Loucy (cell line): ENCODE data around the gene CARD19.

Experiments
- H2AFZ ChIP-seq: fragments of 200-600 bp; sonication (generic); 2 replicates; pipeline ENCODE4 v1.6.0; 2016; ENCODE audit warnings: antibody characterized with exemption, mild to moderate bottlenecking, low read length, moderate library complexity
- H3F3A ChIP-seq: fragments of 200-600 bp; 2 replicates; pipeline ENCODE4 v1.6.0; 2016; ENCODE audit warnings: antibody characterized with exemption, low read depth, mild to moderate bottlenecking
- H3K27me3 ChIP-seq: fragments of 200-600 bp; sonication (generic); 2 replicates; pipeline ENCODE4 v1.6.1; 2014; ENCODE audit warnings: low read length, mild to moderate bottlenecking; ENCODE audit not compliant: insufficient read depth, poor library complexity, severe bottlenecking
- H3K36me3 ChIP-seq: fragments of 200-600 bp; sonication (generic); 2 replicates; pipeline ENCODE4 v1.6.1; 2016; ENCODE audit warnings: low read length; ENCODE audit not compliant: insufficient read depth
- H3K4me1 ChIP-seq: fragments of 200-600 bp; sonication (generic); 2 replicates; pipeline ENCODE4 v1.5.1; 2014; ENCODE audit warnings: low read length, mild to moderate bottlenecking; ENCODE audit not compliant: insufficient read depth, poor library complexity, severe bottlenecking
- H3K4me2 ChIP-seq: fragments of 200-600 bp; sonication (generic); 2 replicates; pipeline ENCODE4 v1.6.0; 2014; ENCODE audit warnings: antibody characterized with exemption, low read length, low read depth, mild to moderate bottlenecking; ENCODE audit not compliant: poor library complexity, severe bottlenecking
- H3K4me3 ChIP-seq: fragments of 200-600 bp; sonication (generic); 2 replicates; pipeline ENCODE4 v1.5.1; 2014; ENCODE audit warnings: low read length, mild to moderate bottlenecking, mixed read lengths; ENCODE audit not compliant: poor library complexity, severe bottlenecking
- H3K79me2 ChIP-seq: fragments of 200-600 bp; sonication (generic); 2 replicates; pipeline ENCODE4 v1.6.1; 2014; ENCODE audit warnings: low read length; ENCODE audit not compliant: insufficient read depth
- H3K9ac ChIP-seq: fragments of 200-600 bp; sonication (generic); 2 replicates; pipeline ENCODE4 v1.6.0; 2014; ENCODE audit warnings: mild to moderate bottlenecking, low read depth, low read length, moderate library complexity; ENCODE audit not compliant: poor library complexity, severe bottlenecking
- H3K9me2 ChIP-seq: fragments of 200-600 bp; sonication (generic); replicated peaks from 2 replicates; pipeline ENCODE4 v1.6.1; 2016; ENCODE audit warnings: low read depth, low read length, mixed read lengths
- H3K9me3 ChIP-seq: fragments of 200-600 bp; sonication (generic); 2 replicates; pipeline ENCODE4 v1.6.1; 2014; ENCODE audit warnings: mild to moderate bottlenecking, antibody characterized with exemption, low read length, low read depth; ENCODE audit not compliant: insufficient read depth
- H4K20me1 ChIP-seq: fragments of 200-600 bp; sonication (generic); 2 replicates; pipeline ENCODE4 v1.6.0; 2014; ENCODE audit warnings: antibody characterized with exemption, low read length, mild to moderate bottlenecking; ENCODE audit not compliant: insufficient read depth, poor library complexity, severe bottlenecking
- CTCF ChIP-seq: fragments of 200-600 bp; sonication (generic); conservative IDR thresholded peaks from 2 replicates; pipeline ENCODE4 v1.5.1; 2014; ENCODE audit warnings: mild to moderate bottlenecking, antibody characterized with exemption, low read length
- EZH2phosphoT487 ChIP-seq: fragments of 200-600 bp; IDR thresholded peaks from 2 replicates; pipeline ENCODE4 v1.6.1; 2018; ENCODE audit warnings: antibody characterized with exemption, mild to moderate bottlenecking, moderate library complexity, borderline replicate concordance

Gene CARD19

GRCh38 chr9:93090091-93090655, 5.8 kb upstream of the CARD19 start:
- Histone ChIP-seq H3K27me3 (no peaks in the 10 kb centered on the region), H3K9me2 (no peaks in the 10 kb centered on the region), H3K4me2 (no peak overlapping the region), H3K9me3 (no peaks in the 10 kb centered on the region), H3K4me3 (no peak overlapping the region), H2AFZ (no peak overlapping the region), H3K4me1 (peaks cover 31% of the 10 kb centered on the region), H3F3A (no peaks in the 10 kb centered on the region), H3K9ac (no peak overlapping the region), H3K79me2 (no peaks in the 10 kb centered on the region), H4K20me1 (no peaks in the 10 kb centered on the region), H3K36me3 (no peaks in the 10 kb centered on the region)
- no peak for TF ChIP-seq EZH2phosphoT487
- no peak for TF ChIP-seq CTCF

GRCh38 chr9:93091056-93091452, 5.0 kb upstream of the CARD19 start:
- H3K79me2 ChIP-seq: peaks cover under 1% of the 10 kb centered on the region; the same call in 1 of the 2 replicates
- H3K4me1 ChIP-seq: peaks cover 32% of the 10 kb centered on the region
- H3K4me3 ChIP-seq: no peak overlapping the region
- no peak overlapping the region for H3K9ac ChIP-seq
- no peak overlapping the region for H3K4me2 ChIP-seq
- H3K9me2 ChIP-seq: no peaks in the 10 kb centered on the region
- no peaks in the 10 kb centered on the region for H3F3A ChIP-seq
- TF ChIP-seq CTCF: no peak
- TF ChIP-seq EZH2phosphoT487: no peak
- H3K9me3 ChIP-seq: no peaks in the 10 kb centered on the region
- no peaks in the 10 kb centered on the region for H3K27me3 ChIP-seq
- no peaks in the 10 kb centered on the region for H3K36me3 ChIP-seq
- no peak overlapping the region for H2AFZ ChIP-seq
- no peaks in the 10 kb centered on the region for H4K20me1 ChIP-seq

- Histone ChIP-seq H3K36me3 (no peaks in the 10 kb centered on the region), H2AFZ (no peak overlapping the region), H4K20me1 (peaks cover 1% of the 10 kb centered on the region), H3K9me3 (no peaks in the 10 kb centered on the region), H3K4me2 (no peak overlapping the region), H3F3A (no peaks in the 10 kb centered on the region), H3K79me2 (peaks cover 5% of the 10 kb centered on the region), H3K9me2 (no peaks in the 10 kb centered on the region), H3K27me3 (no peaks in the 10 kb centered on the region), H3K4me1 (peaks cover 35% of the 10 kb centered on the region), H3K9ac (no peak overlapping the region), H3K4me3 (no peak overlapping the region)
- TF ChIP-seq CTCF (no peak), EZH2phosphoT487 (no peak)
Observed at GRCh38 chr9:93091453-93092081, 4.5 kb upstream of the CARD19 start.
